ENCODE measurements around the gene TRAF7.

The TRAF7 gene

GRCh38 chr16:2165861-2166260 is 10.3 kb downstream of the TRAF7 start:
- H3K4me3 ChIP-seq, result no peak overlapping the region
- H3K27ac ChIP-seq, result no peak overlapping the region
- TF ChIP-seq CTCF (IDR thresholded peaks at IDR 0.05), result no peak
- DNase-seq (ENCODE audit: low spot score), result no peak

DNA sequence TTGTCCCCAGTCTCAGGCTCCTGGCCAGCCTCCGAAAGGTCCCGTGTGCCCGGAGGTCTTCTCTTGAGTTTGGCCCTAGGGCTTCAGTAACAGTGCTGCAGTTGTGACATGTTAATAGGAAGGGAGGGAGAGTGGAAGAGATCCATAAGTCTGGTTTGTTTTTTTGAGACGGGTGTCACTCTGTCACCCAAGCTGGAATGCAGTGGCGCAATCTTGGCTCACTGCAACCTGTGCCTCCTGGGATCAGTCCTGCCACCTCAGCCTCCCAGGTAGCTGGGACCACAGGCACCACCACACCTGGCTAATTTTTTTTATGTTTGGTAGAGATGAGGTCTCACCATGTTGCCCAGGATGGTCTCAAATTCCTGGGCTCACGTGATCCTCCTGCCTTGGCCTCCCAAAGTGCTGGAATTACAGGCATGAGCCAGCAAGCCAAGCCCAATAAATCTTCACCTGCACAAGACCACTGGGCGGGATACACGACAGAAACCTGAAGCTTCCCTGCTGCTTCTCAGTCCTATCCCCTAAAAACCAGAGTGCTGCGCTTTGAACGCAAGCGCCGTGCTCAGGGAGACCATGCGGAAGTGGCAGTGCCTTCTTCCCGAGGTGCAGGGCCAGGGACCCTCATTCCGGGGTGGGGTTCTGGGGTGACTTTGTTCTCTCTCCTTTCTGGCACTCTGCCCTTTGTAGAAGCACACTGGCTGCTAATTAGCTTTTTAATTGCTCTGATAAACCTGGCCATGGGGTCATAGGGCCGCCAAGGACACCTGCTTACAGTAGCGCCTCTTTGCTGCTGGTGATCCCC is 10.9 kb downstream of the TRAF7 start:
- H3K27ac ChIP-seq, result no peak overlapping the region
- TF ChIP-seq CTCF (IDR thresholded peaks at IDR 0.05), result no peak

DNA sequence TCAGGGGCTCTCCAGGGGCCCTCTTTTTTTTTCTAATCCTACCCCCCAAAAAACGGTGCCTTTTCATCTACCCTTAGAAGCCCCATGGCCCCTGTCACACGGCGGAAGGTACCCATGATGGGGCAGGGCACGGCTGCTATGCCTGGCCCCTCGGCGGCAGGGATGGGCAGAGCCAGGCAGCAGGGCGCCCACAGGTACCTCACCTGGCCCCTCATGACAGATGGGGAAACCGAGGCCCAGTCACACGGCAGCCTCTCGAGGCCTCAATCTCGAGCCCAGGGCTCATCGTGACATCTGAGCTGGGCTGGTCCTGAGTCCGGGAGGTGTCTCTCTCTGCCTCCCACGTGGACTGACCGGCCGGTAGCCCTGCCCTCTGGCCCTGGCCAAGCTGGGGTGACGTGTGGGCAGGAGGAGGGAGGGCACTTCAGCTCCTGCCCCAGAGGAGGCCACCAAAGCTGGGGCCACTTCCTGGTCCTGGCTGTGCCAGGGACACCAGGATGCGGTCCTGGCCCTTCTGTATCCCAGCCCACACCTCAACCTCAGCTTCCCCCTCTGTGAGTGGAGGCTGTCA is 11.6 kb downstream of the TRAF7 start:
- no peak overlapping the region for H3K27ac ChIP-seq
- no peak for TF ChIP-seq CTCF (IDR thresholded peaks at IDR 0.05)
- no peak for DNase-seq (ENCODE audit: low spot score)
- no peak overlapping the region for H3K4me3 ChIP-seq

More for the DNA sequence above, 10.9 kb downstream of the TRAF7 start:
- H3K4me3 ChIP-seq, result no peak overlapping the region
- no peak for DNase-seq (ENCODE audit: low spot score)

GRCh38 chr16:2170080-2170479 is 14.5 kb downstream of the TRAF7 start:
- TF ChIP-seq CTCF (IDR thresholded peaks at IDR 0.05), result no peak
- DNase-seq (ENCODE audit: low spot score), result no peak
- Histone ChIP-seq H3K4me3 (peak overlapping the region; percentile 54), H3K27ac (peak overlapping the region; percentile 2 to 56)

- Histone ChIP-seq H3K4me3 (peak overlapping the region; percentile 54), H3K27ac (peak overlapping the region in 1 of 2 donors; percentile 56)
- TF ChIP-seq CTCF (IDR thresholded peaks at IDR 0.05), result no peak
These were observed 15.2 kb downstream of the TRAF7 start for GRCh38 chr16:2170587-2171435.

DNA sequence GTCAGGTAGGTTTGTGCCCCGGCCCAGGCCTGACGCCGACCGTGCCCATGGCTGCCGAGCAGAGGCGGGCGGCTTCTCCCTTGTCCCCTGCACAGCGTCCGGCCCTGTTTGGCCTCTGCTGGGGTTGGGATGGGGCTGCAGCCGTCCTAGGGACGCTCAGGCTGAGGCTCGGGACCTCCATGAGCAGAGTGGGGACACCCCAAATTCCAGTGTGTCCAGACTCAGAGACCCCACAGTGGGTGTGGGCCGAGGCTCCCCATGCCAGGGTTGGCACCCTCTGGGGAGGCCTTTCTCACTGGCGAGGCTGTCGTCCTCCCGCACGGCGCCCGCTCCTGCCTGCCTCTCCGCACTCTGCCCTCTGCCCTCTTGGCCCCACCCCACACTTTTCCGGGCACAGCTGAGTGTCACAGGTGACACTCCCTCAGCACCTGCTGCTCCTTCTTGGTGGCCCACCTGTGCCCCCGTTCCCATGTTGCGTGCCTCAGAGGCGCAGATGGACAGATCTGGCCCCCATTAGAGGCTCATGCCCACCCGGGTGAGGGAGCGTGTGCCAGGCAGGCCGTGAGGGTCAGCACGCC is 16.1 kb downstream of the TRAF7 start:
- H3K27ac ChIP-seq, result no peak overlapping the region
- H3K4me3 ChIP-seq, result no peak overlapping the region
- no peak for TF ChIP-seq CTCF (IDR thresholded peaks at IDR 0.05)
- DNase-seq (ENCODE audit: low spot score), result no peak

More at GRCh38 chr16:2170587-2171435, 15.2 kb downstream of the TRAF7 start:
- DNase-seq (ENCODE audit: low spot score), result no peak
